GM12878 (cell line): ENCODE data around the gene NAALADL2. TPM values are rescaled to one million over a fixed set of nuclear protein-coding genes. Genes with fewer than 3 reads are reported as not detected.

Experiments
- ATAC-seq: fragments of 200-7000 bp; cut with Tn5 transposase; 3 replicates; pipeline ENCODE4 v1.9.1; 2020; ENCODE audit warnings: mild to moderate bottlenecking, moderate library complexity
- BruUV-seq: library from RNA; stranded (reverse); fragments of 400-500 nt; replicated peaks from 2 replicates; lab custom pipeline; 2021; lab: Mats Ljungman, UMichigan
- CTCF ChIA-PET: fragments of 300-600 bp; sonication (Branson Sonifier 250); formaldehyde crosslinking; extraction: SDS; loops from one replicate; lab custom pipeline; 2021; ENCODE audit warnings: inconsistent platforms; lab: Yijun Ruan, JAX
- POLR2A ChIA-PET: fragments of 350-600 bp; formaldehyde crosslinking; extraction: SDS; loops from one replicate; lab custom pipeline; 2021; ENCODE audit warnings: inconsistent platforms; lab: Charles Lee
- RAD21 ChIA-PET: fragments of 300-600 bp; sonication (Branson Sonifier 250); formaldehyde crosslinking; loops from one replicate; lab custom pipeline; 2023; ENCODE audit warnings: antibody characterized with exemption; ENCODE audit not compliant: unreplicated experiment; lab: Charles Lee
- SMC1A ChIA-PET: fragments of 300-600 bp; sonication (Branson Sonifier 250); formaldehyde crosslinking; loops from one replicate; lab custom pipeline; 2023; ENCODE audit not compliant: unreplicated experiment, uncharacterized antibody; lab: Charles Lee
- DNase-seq: peaks from one replicate; pipeline ENCODE4 v3.0.0-alpha.2; 2011; ENCODE audit warnings: low read depth, low spot score
- FAIRE-seq: peaks from 3 replicates; lab custom pipeline; 2011; peaks lifted over from hg19 to GRCh38; lab: Jason Lieb, UNC
- H2AFZ ChIP-seq: 2 replicates; pipeline ENCODE4 v1.6.0; 2011; ENCODE audit warnings: low read depth, low read length, control low read depth; ENCODE audit not compliant: control insufficient read depth
- H3K27ac ChIP-seq: 2 replicates; pipeline ENCODE4 v1.5.1; 2011; ENCODE audit warnings: control low read depth; ENCODE audit not compliant: control insufficient read depth, insufficient read depth
- H3K27me3 ChIP-seq, 2 experiments: replicated peaks in 1 of 2; 2 replicates each; pipeline versions ENCODE4 v1.6.0 to v1.6.1; 2011; ENCODE audit warnings: low read length in 1 of 2; ENCODE audit not compliant: control insufficient read depth in 2 of 2, insufficient read depth in 2 of 2
- H3K36me3 ChIP-seq, 2 experiments: 2 replicates each; pipeline ENCODE4 v1.5.1; 2011; ENCODE audit warnings: low read length in 1 of 2; ENCODE audit not compliant: control insufficient read depth in 2 of 2, insufficient read depth in 2 of 2
- H3K4me1 ChIP-seq: 2 replicates; pipeline ENCODE4 v1.6.1; 2011; ENCODE audit warnings: mild to moderate bottlenecking, low read length, moderate library complexity, mixed read lengths; ENCODE audit not compliant: control insufficient read depth, insufficient read depth
- H3K4me2 ChIP-seq: 2 replicates; pipeline ENCODE4 v1.6.0; 2011; ENCODE audit warnings: control low read depth; ENCODE audit not compliant: control insufficient read depth, insufficient read depth
- H3K4me3 ChIP-seq: fragments of 200-600 bp; sonication (generic); 2 replicates; pipeline ENCODE4 v1.5.1; 2016
- H3K79me2 ChIP-seq: 2 replicates; pipeline ENCODE4 v1.6.0; 2011; ENCODE audit warnings: low read length; ENCODE audit not compliant: control insufficient read depth, insufficient read depth
- H3K9ac ChIP-seq: 2 replicates; pipeline ENCODE4 v1.8.0; 2011; ENCODE audit warnings: low read length, control low read depth, mixed read lengths; ENCODE audit not compliant: control insufficient read depth, insufficient read depth
- H3K9me3 ChIP-seq: replicated peaks from 3 replicates; pipeline ENCODE4 v1.5.1; 2011; ENCODE audit warnings: mild to moderate bottlenecking, low read length; ENCODE audit not compliant: control insufficient read depth, insufficient read depth
- H4K20me1 ChIP-seq: 2 replicates; pipeline ENCODE4 v1.6.0; 2011; ENCODE audit not compliant: control insufficient read depth, insufficient read depth
- BACH1 ChIP-seq: fragments of 450-650 bp; IDR thresholded peaks from 2 replicates; pipeline ENCODE4 v1.6.1; 2017; ENCODE audit warnings: mild to moderate bottlenecking, borderline replicate concordance
- BHLHE40 ChIP-seq, 2 experiments: fragments of 450-650 bp in 1 of 2; IDR thresholded peaks; 2 replicates each; pipeline ENCODE4 v1.6.1; 2011 to 2017; ENCODE audit warnings: low read depth in 2 of 2, borderline replicate concordance in 1 of 2, improper control_type of control experiment in 1 of 2, low read length in 1 of 2, mild to moderate bottlenecking in 1 of 2
- EGR1 ChIP-seq, 2 experiments: IDR thresholded peaks; 1 replicate in 1 of 2; 2 replicates in 1 of 2; pipeline ENCODE4 v1.6.1; 2011 to 2012; ENCODE audit warnings: low read depth in 2 of 2, low read length in 2 of 2, borderline replicate concordance in 1 of 2, mild to moderate bottlenecking in 1 of 2, moderate library complexity in 1 of 2
- EZH2 ChIP-seq: IDR thresholded peaks from 2 replicates; pipeline ENCODE4 v1.6.1; 2012; ENCODE audit warnings: low read depth, mild to moderate bottlenecking, control low read depth, inconsistent platforms, low read length, borderline replicate concordance; ENCODE audit not compliant: control insufficient read depth
- MEF2B ChIP-seq: fragments of 450-650 bp; IDR thresholded peaks from 2 replicates; pipeline ENCODE4 v1.6.1; 2018; ENCODE audit warnings: mild to moderate bottlenecking, moderate library complexity; ENCODE audit not compliant: partially characterized antibody, poor library complexity, severe bottlenecking
- MYB ChIP-seq: fragments of 150-350 bp; IDR thresholded peaks from 2 replicates; pipeline ENCODE4 v1.6.1; 2014; ENCODE audit warnings: mild to moderate bottlenecking, low read depth, low read length, borderline replicate concordance
- NBN ChIP-seq: fragments of 450-650 bp; IDR thresholded peaks from 2 replicates; pipeline ENCODE4 v1.6.1; 2016
- NFIC ChIP-seq: IDR thresholded peaks from 2 replicates; pipeline ENCODE4 v1.6.1; 2012; ENCODE audit warnings: low read depth, mild to moderate bottlenecking, inconsistent platforms, low read length, moderate library complexity
- NFYA ChIP-seq: IDR thresholded peaks from 2 replicates; pipeline ENCODE4 v1.6.1; 2011; ENCODE audit warnings: low read depth, mild to moderate bottlenecking, low read length, improper control_type of control experiment, borderline replicate concordance
- PAX5 ChIP-seq: IDR thresholded peaks from 2 replicates; pipeline ENCODE4 v1.6.1; 2011; ENCODE audit warnings: low read depth, low read length, borderline replicate concordance
- RFX5 ChIP-seq: IDR thresholded peaks from 2 replicates; pipeline ENCODE4 v1.6.1; 2011; ENCODE audit warnings: low read depth, low read length, improper control_type of control experiment
- RUNX3 ChIP-seq: IDR thresholded peaks from 2 replicates; pipeline ENCODE4 v1.6.1; 2012; ENCODE audit warnings: low read length, inconsistent platforms
- TBL1XR1 ChIP-seq: IDR thresholded peaks from 2 replicates; pipeline ENCODE4 v1.6.1; 2012; ENCODE audit warnings: low read depth, low read length, improper control_type of control experiment
- in situ Hi-C: fragments of 300-500 bp; cut with MboI; formaldehyde crosslinking; loops from 9 replicates; pipeline ENCODE4 v1.14.3; 2018; ENCODE audit warnings: mixed read lengths
- intact Hi-C: fragments of 100-400 bp; cut with micrococcal nuclease; formaldehyde crosslinking; loops from one replicate; pipeline ENCODE4 v1.14.2; 2022; ENCODE audit not compliant: unreplicated experiment
- polyA plus RNA-seq, 11 experiments: library from polyadenylated mRNA; depleted of rRNA in 4 of 11; unstranded in 6 of 11; stranded (reverse) in 5 of 11; fragments of >200 nt; fragmentation: Nextera tagmentation in 4 of 11; fragmentation: Illumina TruSeq in 1 of 11; extraction: Ambion mirVana in 4 of 11; extraction: Trizol in 1 of 11; gene quantifications; 1 replicate in 1 of 11; 2 replicates in 10 of 11; pipeline versions ENCODE4 v1.2.1 to v1.2.3, GENCODE V29; 2011 to 2016; ENCODE audit warnings: inconsistent platforms in 2 of 11, missing spikeins in 2 of 11, low read depth in 1 of 11
- total RNA-seq, 4 experiments: library from RNA; depleted of rRNA in 3 of 4; stranded (reverse); fragments of >200 nt in 3 of 4; fragmentation: Illumina TruSeq in 1 of 4; extraction: Trizol in 1 of 4; gene quantifications; 2 replicates each; pipeline versions ENCODE4 v1.2.1 to v1.2.3, GENCODE V29; 2013 to 2021
- TF ChIP-seq, protein P1 (sequence below): fragments of 450-650 bp; formaldehyde crosslinking; IDR thresholded peaks from 2 replicates; pipeline ENCODE4 v1.5.0; 2022; ENCODE audit warnings: mild to moderate bottlenecking, missing genetic modification characterization
- TF ChIP-seq, protein P2 (sequence below): IDR thresholded peaks from 2 replicates; pipeline ENCODE4 v1.6.1; 2012; ENCODE audit warnings: low read depth, low read length, improper control_type of control experiment
- TF ChIP-seq, protein P3 (sequence below): fragments of 150-350 bp; IDR thresholded peaks from 2 replicates; pipeline ENCODE4 v1.6.1; 2014; ENCODE audit warnings: mild to moderate bottlenecking, low read depth, low read length
- TF ChIP-seq, protein P4 (sequence below): fragments of 450-650 bp; IDR thresholded peaks from 2 replicates; pipeline ENCODE4 v1.6.1; 2014; ENCODE audit warnings: mild to moderate bottlenecking

Gene NAALADL2
- total and polyA plus RNA-seq, 10 of the 15 experiments (the other 5 are each of a cell fraction or from before 2014, with no cell fraction given): 0.06 to 10.8 (median 0.46) TPM

DNA sequence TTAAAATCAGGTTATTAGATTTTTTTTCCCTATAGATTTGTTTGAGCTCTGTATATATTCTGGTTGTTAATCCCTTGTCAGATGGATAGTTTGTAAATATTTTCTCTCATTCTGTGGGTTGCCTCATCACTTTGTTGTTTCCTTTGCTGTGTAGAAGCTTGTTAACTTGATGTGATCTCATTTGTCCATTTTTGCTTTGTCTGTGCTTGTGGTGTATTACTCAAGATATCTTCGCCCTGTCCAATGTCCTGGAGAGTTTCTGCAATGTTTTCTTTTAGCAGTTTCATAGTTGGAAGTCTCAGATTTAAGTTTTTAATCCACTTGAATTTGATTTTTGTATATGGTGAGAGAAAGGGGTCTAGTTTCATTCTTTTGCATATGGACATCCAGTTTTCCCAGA, 699.1 kb downstream of the NAALADL2 start (continued):
- TF ChIP-seq TBL1XR1: no peak
- TF ChIP-seq EGR1 (IDR thresholded peaks at IDR 0.05; ENCODE audit: borderline replicate concordance in 1 of 2, low read depth in 2 of 2, low read length in 2 of 2): no peak
- no peak for TF ChIP-seq MYB
- TF ChIP-seq, protein P1, sequence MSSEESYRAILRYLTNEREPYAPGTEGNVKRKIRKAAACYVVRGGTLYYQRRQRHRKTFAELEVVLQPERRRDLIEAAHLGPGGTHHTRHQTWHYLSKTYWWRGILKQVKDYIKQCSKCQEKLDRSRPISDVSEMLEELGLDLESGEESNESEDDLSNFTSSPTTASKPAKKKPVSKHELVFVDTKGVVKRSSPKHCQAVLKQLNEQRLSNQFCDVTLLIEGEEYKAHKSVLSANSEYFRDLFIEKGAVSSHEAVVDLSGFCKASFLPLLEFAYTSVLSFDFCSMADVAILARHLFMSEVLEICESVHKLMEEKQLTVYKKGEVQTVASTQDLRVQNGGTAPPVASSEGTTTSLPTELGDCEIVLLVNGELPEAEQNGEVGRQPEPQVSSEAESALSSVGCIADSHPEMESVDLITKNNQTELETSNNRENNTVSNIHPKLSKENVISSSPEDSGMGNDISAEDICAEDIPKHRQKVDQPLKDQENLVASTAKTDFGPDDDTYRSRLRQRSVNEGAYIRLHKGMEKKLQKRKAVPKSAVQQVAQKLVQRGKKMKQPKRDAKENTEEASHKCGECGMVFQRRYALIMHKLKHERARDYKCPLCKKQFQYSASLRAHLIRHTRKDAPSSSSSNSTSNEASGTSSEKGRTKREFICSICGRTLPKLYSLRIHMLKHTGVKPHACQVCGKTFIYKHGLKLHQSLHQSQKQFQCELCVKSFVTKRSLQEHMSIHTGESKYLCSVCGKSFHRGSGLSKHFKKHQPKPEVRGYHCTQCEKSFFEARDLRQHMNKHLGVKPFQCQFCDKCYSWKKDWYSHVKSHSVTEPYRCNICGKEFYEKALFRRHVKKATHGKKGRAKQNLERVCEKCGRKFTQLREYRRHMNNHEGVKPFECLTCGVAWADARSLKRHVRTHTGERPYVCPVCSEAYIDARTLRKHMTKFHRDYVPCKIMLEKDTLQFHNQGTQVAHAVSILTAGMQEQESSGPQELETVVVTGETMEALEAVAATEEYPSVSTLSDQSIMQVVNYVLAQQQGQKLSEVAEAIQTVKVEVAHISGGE (CRISPR knock-in tag): no peak
- TF ChIP-seq NFYA: no peak

GRCh38 chr3:175564363-175564762, 705.2 kb downstream of the NAALADL2 start:
- POLR2A ChIA-PET: no interaction called here
- no peak overlapping the region for H3K4me3 ChIP-seq
- no peaks in the 10 kb centered on the region for H3K4me1 ChIP-seq
- FAIRE-seq (no peak), DNase-seq (no peak), ATAC-seq (no peak)
- in situ Hi-C loops (no loop called here), intact Hi-C loops (no loop called here)
- SMC1A ChIA-PET: no interaction called here
- BruUV-seq: no TSS peak
- no peaks in the 10 kb centered on the region for H3K79me2 ChIP-seq
- H3K27ac ChIP-seq: no peak overlapping the region
- RAD21 ChIA-PET: no interaction called here
- no peak overlapping the region for H3K4me2 ChIP-seq
- CTCF ChIA-PET: no interaction called here
- H2AFZ ChIP-seq: no peak overlapping the region
- no peaks in the 10 kb centered on the region for H4K20me1 ChIP-seq
- H3K9ac ChIP-seq: no peak overlapping the region
- no peaks in the 10 kb centered on the region for H3K36me3 ChIP-seq
- no peaks in the 10 kb centered on the region for H3K9me3 ChIP-seq
- no peaks in the 10 kb centered on the region for H3K27me3 ChIP-seq
- TF ChIP-seq EZH2 (no peak), NFYA (no peak), PAX5 (no peak), MEF2B (no peak), NBN (no peak), BACH1 (no peak), BHLHE40 (IDR thresholded peaks at IDR 0.05; ENCODE audit: borderline replicate concordance in 1 of 2, low read depth in 2 of 2, low read length in 1 of 2) (no peak), RFX5 (no peak), RUNX3 (no peak), NFIC (no peak)
- TF ChIP-seq, protein P2, sequence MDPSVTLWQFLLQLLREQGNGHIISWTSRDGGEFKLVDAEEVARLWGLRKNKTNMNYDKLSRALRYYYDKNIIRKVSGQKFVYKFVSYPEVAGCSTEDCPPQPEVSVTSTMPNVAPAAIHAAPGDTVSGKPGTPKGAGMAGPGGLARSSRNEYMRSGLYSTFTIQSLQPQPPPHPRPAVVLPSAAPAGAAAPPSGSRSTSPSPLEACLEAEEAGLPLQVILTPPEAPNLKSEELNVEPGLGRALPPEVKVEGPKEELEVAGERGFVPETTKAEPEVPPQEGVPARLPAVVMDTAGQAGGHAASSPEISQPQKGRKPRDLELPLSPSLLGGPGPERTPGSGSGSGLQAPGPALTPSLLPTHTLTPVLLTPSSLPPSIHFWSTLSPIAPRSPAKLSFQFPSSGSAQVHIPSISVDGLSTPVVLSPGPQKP: no peak
- TF ChIP-seq, protein P3, sequence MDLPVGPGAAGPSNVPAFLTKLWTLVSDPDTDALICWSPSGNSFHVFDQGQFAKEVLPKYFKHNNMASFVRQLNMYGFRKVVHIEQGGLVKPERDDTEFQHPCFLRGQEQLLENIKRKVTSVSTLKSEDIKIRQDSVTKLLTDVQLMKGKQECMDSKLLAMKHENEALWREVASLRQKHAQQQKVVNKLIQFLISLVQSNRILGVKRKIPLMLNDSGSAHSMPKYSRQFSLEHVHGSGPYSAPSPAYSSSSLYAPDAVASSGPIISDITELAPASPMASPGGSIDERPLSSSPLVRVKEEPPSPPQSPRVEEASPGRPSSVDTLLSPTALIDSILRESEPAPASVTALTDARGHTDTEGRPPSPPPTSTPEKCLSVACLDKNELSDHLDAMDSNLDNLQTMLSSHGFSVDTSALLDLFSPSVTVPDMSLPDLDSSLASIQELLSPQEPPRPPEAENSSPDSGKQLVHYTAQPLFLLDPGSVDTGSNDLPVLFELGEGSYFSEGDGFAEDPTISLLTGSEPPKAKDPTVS: no peak
- TF ChIP-seq, protein P4, sequence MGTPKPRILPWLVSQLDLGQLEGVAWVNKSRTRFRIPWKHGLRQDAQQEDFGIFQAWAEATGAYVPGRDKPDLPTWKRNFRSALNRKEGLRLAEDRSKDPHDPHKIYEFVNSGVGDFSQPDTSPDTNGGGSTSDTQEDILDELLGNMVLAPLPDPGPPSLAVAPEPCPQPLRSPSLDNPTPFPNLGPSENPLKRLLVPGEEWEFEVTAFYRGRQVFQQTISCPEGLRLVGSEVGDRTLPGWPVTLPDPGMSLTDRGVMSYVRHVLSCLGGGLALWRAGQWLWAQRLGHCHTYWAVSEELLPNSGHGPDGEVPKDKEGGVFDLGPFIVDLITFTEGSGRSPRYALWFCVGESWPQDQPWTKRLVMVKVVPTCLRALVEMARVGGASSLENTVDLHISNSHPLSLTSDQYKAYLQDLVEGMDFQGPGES: no peak
